IPS DF 4.7 (cell line): ENCODE results near the gene MAPK6.

Source experiments
- DNase-seq: peaks from one replicate; pipeline ENCODE4 v3.0.0-alpha.2; 2013; ENCODE audit warnings: low spot score; ENCODE audit errors: extremely low read depth

MAPK6 gene

DNA sequence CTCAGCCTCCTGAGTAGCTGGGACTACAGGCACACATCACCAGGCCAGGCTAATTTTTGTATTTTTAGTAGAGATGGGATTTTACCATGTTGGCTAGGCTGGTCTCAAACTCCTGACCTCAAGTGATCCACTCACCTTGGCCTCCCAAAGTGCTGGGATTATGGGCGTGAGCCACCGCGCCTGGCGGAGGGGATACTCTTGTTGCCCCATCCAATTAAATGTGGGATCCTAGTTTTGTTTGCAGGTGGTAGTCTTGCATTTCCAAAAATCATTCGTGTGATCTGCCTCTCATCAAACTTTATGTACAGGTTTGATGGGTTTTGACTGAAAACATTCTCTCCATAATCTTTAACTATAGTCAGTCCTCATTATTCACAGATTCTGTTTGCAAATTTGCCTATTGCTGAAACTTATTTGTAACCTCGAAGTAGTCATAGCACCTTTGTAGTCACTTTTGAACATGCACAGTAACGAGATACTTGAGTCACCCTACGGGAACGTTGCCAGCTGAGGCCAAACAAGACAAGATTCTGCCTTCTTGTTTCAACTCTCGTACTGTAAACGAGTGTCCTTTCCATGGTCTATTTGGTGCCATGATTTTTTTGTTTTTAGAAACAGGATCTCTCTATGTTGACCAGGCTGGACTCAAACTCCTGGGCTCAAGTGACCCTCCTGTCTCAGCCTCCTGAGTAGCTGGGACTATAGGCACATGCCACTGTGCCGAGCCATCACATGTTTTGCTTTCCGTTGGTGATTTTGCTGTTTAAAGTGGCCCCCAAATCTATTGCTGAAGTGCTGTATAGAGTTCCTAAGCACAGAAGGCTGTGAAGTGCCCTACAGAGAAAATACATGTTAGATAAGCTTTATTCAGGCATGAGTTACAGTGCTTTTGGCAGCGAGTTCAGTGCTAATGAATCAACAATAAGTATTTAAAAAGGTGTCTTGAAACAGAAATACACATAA, 8.1 kb upstream of the MAPK6 start:
- DNase-seq: no peak

DNA sequence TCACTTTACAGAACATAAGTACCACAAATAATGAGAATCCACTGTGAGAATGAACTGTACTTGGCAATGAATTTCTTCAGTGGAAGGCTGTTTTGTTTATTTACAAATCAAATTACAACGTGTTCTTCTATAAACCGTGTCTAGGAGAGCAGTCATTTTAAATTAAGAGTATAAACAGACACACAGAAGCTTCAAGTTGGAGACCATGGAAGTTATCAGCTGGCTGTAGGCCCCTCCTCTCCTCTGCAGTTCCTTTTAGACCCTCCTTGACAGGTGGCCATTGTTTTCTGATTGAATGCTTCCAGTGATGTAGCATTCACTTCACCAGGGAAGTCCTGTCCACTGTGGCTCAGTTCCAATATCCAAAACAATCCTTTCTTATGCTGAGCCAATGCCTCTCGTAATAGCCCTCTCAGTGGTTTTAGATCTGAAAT, 7.3 kb upstream of the MAPK6 start:
- no peak for DNase-seq

DNA sequence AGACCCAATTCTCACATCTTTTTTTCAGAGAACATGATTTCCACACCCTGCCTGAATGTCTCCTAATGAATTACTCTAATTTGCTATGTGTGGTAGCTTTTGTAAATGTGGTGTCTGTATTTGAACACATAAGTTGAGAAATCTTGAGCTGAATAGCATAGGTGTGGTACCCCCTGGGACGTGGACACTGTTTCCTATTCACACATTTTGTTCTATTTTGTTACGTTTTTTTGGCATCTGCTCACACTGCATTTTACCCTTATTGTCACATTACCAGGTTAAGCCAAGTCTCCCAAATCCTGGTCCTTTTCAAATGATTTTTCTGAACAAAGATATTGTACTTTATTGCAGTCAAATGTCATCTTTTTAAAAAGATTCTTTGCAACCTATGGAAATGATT, 6.8 kb upstream of the MAPK6 start:
- DNase-seq: no peak

DNA sequence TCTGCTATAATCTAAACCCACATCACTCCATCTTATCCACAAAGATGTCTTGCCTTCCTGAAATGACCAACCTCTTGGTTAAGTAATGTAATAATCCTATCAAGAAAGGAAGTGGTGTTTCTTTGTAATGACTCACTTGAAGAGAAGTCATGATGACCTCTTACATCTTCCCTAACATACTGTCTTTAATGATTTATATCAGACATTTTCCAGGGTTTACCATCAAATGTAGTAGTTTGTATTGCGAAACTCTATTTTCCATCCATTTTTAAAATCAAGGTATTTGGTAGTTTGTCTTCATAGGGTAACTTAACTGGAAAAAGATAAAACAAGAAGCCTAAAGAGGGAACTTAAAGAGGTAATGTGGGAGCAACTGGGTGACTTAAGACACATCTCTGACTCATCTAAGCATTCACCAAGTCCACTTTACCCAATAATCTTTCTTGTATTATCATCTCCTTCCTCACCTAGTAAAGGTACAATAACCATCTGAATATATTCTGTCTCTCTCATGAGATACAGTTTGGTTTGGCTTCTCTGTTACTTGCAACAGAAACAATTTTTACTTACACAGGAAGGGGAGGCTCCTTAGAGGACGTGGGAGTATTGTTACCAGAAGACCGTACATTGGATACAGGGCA, 5.7 kb upstream of the MAPK6 start:
- DNase-seq: no peak

DNA sequence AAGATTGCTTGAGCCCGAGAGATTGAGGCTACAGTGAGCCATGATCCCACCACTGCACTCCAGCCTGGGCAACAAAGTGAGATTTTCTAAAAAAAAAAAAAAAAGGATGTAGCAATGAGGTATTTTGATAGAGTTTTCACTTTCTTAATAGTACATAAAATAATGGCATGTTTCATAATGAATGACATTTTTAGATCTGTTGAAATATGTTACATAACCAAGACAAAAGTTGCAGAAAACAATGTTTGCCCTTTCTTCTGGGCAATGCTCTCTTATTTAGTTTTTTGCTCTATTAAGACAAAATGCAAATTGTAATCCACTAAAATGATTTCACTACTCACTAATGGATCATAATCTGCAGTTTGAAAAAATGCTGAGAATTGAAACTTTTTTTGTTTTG, 4.4 kb upstream of the MAPK6 start:
- no peak for DNase-seq

DNA sequence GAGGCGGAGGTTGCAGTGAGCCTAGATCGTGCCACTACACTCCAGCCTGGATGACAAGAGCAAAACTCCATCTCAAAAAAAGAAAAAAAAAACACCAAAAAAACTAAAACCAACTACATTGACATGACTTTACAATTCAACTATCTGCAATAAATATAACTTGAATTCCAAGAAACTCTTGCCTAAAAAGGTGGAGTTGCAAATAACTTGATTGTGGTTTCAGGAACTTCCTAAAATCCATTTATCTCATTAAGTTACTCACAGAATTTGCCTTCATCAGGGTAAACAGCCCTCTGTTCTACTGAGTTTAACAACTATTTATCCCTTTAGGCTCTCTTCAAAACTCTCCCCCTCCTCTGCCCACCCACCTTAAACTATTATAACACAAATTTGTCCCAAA, 2.7 kb upstream of the MAPK6 start:
- no peak for DNase-seq

DNA sequence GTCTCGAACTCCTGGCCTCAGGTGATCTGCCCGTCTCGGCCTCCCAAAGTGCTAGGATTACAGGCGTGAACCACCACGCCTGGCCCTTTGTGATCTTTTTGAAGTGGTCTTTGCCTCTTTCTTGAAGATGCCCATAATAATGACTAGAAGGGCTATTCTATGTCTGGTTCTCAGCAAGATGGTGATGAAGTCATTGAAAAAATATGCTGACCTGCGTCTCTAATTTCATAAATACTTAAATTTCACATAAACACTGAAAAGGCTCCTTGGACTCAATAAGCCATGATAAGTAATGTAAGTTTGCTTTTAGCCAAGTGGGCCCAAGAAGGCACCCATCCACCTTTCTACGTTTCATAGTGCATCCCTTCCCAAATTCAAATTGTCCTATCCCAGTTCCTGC, 775 bp upstream of the MAPK6 start:
- no peak for DNase-seq

DNA sequence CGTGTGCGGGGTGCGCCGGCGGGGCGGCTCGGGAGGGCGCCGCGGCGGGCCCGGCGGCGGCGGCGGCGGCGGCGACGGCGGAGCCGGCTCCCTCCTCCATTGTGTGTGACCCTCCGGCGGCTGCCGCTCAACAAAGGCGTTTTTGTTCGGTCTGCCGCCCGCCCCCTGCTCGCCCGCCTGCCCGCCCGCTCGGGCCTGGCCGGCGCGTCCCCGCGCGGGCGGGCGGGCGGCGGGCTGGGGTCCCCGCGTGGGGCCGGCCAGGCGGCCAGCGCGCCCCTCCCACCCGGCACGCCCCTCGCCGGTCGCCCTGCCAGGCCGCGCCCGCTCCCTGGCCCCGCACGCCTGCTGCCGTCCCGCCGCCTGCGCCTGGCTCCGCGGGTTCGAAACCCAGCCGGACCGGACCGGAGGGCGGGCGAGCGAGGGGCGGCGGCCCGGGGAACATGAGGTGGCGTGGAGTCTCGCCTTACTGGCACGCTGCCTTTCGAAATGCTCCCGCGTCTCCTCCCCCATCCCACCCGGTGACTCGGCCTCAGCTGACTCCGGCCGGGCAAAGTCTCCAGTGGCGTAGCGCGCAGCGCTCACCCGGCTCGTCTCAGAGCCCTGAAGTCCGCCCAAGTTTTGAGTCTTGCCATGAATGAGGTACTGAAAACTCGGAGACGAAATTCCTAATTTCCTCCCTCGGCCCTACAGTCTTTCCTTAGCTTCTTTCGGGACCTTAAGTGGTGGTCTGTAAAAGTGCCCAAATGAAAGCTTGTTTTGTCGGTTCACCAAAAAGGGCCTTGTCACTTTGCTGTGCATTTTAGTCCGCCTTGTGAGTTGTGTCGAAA, 588 bp downstream of the MAPK6 start:
- DNase-seq: no peak

DNA sequence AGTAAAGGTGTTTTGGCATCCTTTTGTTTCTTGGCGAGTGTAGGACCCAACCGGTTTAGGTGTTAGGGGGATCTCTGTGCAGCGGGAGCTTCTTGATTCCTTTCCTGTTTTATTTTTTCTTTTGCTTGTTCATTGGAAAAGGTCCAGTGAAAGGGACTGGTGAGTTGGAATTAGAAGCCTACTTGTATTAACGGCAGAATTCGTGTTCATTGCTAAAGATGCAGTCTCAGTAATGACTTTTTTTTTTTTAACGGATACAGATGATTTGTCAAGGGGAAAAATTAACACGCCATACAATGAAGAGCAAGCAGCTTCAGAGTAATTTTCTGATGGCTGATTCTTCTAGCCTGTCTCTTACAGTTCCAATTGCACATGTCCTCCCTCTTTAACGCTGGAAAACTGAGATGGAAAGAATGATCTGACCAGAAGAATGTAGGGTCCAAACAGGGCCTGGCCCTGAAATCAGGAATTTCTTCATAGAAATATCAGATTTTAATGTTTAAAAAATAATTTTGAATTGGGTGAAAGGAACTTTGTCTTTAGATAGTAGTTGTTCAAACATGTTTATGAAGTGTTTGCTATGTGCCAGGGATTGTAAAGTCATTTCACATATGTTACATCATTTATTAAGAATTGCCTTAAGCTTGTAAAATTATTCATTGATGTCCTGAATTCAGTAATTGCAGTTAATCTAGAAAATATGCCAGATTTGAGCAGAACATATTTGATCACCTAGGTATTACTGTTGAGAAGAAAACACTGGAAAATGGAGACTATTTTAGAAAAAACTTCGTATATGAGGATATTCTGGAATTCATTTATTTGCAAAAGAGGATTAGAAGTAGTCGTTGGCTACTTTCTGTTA, 1.4 kb downstream of the MAPK6 start:
- DNase-seq: no peak

DNA sequence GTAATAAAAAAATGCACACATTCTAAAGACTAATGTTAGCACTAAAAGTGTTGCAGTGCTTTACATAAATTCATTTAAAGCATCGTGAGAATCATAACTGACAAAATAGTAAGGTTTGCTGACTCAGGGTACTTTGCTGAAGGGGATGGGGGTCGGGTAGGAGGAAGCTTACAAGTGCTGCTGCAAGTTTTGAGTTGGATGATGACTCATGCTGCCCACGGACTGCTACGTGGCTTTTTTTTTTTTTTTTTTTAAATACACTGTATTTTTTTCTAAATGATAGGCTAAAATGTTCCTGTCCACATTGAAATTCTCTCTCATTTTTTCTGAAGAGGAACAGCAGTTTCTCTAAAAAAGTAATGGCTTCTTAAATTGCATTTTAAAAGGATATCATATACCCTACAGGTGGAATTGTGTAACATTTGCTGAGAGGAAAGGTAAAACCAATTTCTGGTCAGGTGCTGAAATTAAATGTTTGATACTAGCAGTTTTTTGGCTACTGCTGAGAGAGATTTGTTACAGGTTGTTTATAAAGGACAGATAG, 2.2 kb downstream of the MAPK6 start:
- DNase-seq: no peak

DNA sequence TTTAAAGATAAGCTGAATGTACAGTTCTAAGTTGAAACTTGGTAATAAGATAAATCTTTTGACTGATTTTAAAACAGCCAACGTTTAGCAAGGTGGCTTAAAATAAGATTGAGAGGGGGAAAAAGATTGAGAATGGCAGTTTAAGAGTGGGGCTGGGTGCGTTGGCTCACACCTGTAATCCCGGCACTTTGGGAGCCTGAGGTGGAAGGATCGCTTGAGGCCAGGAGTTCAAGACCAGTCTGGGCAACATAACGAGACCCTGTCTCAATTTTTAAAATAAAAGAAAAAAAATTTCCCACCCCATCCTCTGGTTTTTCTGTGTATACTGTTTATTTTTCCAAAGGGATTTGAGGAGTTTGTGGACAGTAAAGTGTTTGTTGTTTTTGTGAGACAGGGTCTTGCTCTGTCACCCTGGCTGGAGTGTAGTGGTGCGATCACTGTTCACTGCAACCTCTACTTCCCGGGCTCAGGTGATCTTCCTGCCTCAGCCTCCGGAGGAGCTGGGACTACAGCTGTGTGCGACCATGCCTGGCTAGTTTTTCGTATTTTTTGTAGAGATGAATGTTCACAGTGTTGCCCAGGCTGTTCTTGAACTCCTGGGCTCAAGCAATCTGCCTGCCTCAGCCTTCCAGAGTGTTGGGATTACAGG, 3.0 kb downstream of the MAPK6 start:
- DNase-seq: no peak

DNA sequence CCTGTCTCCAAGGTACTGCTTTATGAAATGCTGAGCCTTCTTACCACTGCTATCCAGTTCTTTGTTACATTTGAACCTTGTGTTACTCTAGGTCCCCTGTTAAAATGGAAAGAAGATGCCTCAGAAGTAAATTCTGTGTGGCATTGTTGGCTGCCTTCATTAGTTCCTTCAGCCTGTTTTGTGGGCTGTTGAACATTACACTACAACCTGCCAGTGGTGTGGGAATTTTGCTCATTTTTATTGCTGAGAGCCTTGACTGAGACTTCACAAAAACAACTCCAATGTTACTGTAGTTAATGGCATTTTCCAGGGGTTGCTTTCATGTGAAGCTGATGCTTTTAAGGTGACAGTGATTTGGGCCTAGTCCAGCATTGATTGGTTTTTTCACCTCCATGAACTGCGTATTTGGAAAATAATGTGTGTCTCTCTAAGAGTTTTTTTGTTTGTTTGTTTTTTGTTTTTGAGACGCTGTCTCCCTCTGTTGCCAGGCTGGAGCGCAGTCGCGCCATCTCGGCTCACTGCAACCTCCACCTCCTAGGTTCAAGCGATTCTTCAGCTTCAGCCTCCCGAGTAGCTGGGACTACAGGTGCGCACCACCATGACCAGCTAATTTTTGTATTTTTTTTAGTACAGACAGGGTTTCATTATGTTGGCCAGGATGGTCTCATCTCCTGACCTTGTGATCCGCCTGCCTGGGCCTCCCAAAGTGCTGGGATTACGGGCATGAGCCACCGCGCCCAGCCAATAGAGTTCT, 4.3 kb downstream of the MAPK6 start:
- DNase-seq: no peak

DNA sequence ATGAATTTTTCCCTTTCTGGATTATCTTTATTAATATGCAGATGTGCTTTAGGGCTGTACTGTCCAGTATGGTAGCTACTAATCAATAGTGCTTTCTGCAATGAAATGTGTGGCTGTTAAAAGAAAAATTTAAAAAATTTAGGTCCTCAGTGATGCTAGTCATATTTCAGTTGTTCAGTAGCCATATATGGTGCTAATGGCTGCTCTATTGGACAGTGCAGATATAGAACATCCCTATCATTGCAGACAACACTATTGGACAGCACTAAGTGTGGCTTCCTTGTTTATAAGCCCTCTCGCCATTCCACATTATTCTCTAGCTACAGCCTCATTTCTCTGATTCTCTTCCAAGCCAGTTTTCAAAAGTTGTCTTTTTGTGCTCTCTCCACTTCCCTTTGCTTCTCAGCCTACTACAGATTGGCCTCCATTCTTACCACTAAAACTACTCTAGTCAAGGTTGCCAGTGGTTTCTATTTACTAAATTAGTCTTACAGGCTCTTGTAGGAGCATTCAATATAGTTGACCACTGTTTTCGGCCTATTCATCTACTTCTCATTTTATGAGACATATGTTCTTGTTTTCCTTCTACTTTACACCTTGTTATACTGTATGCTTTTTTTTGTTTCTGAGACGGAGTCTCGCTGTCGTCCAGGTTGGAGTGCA, 9.5 kb downstream of the MAPK6 start:
- DNase-seq: no peak

DNA sequence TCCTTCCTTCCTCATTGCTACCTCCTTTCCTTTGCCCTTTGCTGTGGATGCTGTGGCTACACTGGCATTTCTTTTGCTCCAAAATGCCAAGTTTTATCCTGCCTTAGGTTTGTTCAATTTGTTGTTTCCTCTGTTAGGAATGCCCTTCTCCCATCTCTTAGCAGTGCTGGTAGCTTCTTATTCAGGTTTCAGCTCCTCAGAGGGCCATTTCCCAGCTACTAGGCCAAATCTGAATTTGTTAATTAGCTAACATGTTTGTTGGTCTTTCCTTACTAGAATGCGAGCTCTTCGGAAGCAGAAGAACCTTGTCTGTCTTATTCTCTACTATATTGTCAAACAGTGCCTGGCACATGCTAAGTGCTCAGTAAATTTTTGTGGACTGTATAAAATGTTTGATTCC, 11.0 kb downstream of the MAPK6 start:
- DNase-seq: no peak

DNA sequence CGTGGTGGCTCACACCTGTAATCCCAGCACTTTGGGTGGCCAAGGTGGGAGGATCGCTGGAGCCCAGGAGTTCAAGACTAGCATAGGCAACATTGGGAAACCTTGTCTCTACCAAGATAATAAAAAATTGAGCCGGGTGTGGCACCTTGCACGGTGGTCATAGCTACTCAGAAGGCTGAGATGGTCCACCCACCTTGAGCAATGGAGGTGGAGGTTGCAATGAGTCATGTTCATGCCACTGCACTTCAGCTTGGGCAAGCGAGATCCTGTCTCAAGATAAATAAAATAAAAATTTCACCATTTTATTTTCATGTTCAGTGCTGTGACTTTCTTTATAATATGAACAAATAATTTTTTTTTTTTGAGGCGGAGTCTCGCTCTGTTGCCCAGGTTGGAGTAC, 12.5 kb downstream of the MAPK6 start:
- DNase-seq: no peak

DNA sequence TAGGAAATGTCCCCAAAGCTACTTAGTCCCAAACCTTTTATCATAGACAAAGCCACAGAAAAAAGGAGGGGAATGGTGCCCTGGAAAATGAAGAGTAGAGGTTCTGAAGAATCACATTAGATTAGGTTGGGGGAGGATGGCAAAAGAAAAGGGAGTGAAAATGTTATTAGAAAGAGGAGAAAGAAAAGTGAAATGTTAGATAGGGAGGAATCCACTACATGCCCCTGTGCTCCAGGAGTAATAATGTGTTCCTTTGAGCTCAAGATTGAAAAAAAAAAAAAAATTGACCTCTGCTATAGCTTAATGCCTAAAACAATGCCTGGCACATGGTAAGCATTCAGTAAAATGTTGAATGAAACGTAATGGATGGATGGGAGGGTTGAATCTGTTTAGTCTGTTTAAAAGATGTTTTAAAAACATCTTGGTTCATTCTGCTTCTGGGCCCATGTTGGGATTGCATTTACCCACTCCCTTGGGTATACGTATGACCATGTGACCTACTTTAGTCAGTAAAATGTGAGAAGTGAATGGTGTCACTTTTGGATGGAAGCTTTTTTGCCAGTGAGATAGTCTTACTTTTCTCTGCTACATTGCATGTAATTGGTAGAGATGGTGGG, 19.0 kb downstream of the MAPK6 start:
- DNase-seq: no peak

DNA sequence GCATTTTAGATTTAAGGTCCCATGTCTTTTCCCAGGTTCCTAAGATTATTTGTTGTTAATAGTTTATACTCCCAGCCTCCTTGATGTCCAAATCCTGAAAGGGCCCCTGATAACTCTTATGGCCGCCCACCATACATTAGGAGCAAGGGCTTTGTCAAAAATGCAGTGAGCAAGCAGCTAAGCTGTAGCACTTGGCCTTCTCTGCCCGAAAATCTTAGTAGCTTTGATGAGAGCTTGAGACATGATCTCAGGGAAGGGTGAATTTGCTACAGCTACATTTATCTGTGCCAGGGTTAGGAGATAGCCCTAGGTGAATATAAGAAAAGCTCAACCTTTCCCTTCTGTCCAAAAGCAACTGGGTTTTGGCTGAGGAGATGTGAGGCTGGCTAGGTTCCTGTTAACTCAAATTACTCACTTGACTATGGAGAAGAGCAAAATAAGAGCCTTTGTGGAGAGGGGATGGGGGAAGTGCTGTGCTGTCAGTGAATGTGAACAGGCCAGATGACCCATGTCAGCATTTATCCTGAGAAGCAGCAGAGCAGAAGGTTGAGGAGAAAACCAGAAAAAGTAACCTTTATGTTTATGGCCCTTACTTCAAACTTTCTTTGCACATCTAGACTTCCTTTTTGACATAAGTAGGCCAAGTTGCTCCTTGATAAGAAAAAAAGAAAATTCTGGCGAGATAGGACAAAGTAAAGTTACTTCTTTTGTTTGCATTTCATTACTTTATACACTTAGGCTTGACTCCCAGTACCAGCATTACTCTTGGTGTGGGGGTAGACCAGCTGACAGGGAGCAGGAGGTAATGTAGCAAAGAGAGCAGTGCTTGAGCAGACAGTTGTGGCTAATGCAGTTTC, 21.1 kb downstream of the MAPK6 start:
- DNase-seq: no peak
